ENCODE results near the gene TMEM62.
"Not testable (repeated sequence)": the region's sequence is repeated elsewhere in the genome, so short reads cannot be mapped to it uniquely, and the experiment has no call there.

The TMEM62 gene

DNA sequence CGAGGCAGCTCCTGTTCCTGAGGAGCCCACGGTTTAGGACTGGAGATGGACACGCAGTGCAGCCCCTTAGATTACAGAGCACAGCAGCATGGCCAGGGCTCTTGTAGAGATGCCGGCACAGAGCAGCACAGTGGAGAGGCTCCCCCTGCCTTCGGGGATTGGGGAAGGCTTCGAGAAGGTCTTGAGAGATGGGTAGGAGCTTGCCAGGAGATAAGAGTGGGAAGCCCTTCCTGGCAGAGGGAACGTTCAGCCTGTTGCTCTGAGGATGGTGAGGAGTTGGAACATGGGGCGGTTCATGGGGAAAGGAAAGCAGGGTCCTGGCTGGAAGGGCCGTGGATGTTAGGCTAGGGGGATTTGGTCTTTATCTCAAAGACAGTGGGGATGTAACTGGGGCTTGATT is 77.4 kb downstream of the TMEM62 start:
- no peak for DNase-seq

DNA sequence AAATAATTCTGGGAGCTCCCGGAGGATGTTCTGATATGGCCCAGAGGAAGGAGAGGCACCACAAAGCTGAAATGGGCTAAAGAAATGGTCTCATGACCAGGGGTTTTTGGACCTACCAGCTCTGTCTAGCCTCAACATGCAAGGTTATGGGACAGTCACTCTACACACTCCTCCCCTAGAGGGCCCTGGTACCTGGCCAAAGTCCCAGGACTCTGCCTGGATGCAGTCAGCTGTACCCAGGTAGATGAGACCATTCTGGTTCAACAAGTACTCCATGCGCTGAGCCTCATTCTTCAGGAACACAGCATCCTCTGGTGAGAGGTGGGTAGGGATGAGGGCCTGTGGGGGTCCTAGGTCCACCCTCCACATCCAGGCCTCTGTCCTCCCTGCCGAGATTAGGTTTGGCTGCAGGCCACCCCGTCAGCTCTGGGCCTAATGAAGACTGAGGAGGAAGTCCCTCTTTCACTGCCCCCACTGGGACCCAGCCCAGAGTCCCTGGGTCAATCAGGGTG is 77.9 kb downstream of the TMEM62 start:
- DNase-seq, result no peak

DNA sequence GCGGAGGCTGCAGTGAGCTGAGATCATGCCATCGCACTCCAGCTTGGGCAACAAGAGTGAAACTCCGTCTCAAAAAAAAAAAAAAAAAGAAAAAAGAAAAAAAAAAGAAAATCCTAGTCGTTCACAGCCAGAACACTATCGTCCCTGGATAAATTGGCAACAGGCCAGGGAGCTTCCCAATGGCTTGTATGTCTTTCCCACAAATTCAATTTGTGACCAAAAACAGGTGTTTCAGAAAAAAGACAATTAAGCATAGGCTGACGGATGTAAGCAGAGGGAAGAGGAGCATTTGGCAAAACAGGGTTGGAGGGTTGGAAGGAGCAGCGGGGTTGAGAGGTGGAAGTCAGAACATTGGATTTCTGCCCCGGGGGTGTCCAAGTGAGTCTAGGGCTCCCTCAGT is 78.9 kb downstream of the TMEM62 start:
- DNase-seq, result no peak

DNA sequence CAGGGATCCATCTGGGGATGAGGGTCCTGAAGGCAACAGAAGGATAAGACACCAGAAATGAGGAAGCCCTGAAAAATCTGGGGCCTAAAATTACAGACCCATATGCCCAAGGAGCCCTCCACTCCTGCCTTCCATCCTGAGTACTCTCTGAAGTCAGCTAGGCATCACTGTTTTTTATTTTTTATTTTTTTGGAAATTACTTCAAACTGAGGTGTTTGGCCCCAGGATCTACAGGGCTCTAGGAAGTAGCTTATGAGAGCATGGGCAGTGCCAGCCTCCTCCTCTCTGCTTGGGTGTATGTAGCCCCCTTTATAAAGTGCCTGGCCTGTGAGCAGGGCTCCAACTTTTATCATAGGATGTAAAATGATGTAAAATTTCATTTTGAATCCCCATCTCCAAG is 79.6 kb downstream of the TMEM62 start:
- DNase-seq, result no peak

DNA sequence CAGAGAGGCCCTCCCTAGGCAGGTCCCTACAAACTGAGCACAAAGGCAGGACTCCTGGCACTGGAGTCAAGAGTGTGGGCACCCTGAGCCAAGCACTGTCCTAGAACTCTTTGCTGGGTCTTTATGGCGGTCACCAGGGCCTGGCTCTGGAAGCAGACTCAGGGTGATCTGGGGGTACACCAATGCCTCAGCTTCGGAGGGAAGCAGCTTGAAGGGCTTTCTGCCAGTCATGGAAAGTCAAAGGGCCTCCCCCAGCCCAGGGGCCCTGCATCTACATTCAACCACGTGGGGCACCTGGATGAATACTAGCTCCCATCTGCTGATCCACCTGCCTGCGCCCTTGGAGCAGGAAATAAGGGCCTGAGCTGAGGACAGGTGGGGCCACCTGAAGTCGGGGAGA is 80.1 kb downstream of the TMEM62 start:
- DNase-seq, result no peak

DNA sequence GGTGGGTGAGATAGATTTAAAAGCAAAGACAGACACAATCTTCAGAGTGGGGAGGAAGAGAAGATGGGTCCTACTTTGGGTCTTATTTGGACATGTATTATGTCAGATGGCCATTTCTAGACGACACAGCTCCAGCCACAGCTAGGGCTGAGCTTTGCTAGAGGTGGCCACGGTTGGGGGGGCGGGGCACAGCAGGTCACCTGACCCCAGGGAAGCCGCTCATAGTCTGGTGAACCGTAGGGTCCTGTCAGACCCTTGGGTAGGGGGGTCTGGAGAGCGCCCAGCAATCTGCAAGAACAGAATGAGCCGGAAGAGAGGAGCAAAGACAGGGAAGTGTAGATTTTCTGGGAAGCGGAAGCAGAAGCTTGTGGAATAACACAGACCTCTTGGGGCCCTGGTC is 80.8 kb downstream of the TMEM62 start:
- DNase-seq, result no peak

DNA sequence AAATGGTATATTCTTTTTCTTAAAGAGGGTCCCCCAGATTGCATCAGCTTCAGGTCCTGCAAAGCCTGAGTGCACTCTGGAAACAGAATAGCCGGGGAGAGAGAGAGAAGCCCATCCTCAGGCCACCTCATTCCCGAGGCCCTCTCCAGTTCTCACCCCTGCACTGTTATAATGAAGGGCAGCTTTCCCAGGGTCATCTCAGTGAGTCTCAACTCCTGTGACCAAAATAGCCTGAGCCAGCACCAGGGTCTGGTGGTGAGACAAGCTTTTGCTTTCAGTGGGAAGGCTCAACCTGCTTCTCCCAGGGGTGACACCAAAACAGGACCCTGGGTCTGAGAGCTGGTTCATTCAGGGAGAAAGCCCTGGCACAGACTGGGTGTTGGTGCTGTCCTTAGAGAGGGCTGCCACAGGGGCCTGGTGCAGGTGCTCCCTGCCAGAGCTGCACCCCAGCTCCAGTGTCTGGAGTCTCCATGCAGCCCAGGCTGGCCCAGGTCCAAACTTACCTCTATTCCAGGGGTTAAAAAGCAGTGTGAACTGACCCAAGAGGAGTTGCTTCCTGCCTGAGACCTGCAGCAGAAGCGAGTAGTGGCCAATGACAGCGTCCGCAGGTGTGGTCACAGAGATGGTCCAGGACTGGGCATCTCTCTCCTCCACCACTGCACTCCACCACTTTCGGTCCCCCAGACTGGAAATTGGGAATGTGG is 81.4 kb downstream of the TMEM62 start:
- DNase-seq, result no peak

DNA sequence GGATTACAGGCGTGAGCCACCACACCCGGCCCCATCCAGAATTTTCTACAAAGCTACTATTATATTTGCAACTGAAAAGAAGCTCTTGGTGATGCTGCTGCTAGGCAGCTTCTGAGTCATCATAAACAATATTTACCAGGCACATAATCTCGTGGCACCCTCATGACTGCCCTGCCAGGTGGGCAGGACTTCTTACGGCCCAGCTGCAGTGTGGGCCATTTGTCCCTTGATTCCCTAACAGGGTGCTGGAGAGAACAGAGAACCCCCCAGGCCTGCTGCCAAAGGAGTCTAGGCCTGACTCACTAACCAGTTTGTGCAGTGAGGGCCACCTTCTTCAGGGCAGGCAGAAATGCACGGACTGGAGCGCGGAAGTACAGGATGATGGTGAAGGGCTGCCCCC is 82.6 kb downstream of the TMEM62 start:
- DNase-seq, result no peak

DNA sequence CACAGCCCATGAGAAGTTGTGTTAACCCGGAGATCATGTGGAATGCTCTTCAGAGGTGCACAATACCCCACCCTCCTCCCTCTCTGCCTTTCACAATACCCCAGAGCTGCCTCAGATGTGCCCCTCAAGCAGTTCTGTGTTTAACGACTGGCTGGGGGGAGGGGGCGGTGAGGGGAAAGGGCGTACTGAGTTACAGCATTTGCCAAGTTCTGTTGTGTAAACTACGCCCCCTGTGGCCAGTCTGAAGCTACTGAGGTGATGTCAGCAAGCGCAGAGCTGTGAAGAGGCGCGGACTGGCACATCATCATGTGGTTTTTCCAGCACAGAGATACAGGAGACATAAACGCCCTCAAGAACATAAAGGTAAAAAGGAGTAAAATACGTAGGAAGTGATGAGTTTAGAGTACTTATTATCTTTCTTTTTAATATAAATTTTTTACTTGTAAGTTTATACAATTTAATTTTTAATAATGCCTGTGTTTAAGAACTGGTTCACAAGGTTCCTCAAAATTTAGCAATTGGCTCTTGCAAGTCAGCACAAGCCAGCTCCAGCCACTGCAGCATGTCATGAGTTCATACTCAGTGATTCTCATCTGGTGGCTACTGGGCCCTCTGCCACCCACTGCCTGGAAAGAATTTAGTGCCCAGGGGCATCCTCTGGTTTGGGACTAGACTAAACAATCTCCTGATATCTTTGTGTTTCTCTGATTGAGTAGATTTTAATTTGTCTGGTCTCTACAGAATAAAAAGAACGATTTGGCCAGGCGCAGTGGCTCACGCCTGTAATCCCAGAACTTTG is 85.7 kb downstream of the TMEM62 start:
- peak; percentile 7 to 16 for DNase-seq

DNA sequence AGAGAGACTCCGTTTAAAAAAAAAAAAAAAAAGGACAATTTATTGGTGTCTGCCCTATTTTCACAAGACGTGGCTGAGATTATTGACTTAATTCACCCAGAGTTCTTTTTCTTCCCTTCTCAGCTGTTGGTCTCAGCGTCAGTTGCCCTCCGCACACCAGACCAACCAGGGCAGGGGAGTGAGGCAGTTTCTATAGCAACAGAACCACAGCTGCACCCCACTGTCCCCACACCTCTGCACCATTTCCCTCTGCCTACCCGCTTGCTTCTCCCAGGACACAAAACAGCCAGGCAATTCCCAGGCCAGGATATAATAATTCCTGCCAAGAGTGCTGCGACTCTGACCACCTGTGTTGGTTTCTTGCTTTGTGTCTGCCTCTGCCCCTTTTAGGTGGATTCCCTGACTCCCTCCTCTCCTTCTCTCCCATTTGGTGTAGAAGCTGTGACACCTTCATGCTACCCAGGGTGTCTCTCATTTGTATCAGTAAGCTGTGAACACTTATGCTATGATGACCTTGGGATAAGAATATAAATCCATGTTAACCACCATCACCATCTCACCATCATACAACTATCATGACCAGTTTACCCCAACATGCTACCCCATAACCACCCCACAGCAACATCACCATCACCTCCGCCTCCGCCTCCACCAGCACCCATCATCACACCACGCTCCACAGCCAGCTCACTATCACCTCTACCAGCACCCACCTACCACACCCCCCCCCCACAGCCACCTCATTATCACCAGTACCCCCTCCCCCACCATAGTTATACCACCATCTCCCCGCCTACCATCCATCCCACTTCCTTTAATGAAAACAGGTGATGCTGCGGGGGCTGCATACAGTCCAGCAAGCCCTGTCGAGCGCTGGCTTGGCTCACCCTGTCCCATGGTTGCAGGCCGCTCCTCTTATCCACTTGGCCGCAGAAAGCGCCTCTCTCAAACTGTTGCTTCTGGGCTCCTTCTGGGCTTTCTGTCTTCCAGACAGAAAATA is 86.8 kb downstream of the TMEM62 start:
- DNase-seq, result no peak

DNA sequence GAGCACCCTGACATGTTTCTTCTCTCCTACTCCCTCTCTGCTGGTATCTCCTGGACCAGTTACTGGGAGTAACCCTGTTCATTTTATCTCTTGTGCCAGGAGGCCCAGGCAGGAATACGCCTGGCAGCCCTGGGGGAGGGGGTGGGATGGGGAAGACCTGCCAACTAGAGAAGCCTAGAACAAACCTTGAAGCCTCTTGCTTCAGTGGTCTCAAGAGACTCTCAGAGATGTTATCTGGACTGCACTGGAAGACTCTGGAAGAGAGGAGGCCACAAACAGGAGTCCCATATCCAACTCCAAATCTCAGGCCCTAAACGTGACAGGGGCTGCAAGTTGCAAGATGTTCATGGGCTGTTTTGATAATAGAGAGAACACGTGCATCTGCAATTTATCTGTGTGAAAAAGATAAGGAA is 87.6 kb downstream of the TMEM62 start, which contains the start of gene EPB42:
Gene EPB42 (minus strand): TSS at position 28 of the 413 bp plus-strand sequence. CDS start 193 bp downstream, outside the sequence.
- DNase-seq, result no peak

DNA sequence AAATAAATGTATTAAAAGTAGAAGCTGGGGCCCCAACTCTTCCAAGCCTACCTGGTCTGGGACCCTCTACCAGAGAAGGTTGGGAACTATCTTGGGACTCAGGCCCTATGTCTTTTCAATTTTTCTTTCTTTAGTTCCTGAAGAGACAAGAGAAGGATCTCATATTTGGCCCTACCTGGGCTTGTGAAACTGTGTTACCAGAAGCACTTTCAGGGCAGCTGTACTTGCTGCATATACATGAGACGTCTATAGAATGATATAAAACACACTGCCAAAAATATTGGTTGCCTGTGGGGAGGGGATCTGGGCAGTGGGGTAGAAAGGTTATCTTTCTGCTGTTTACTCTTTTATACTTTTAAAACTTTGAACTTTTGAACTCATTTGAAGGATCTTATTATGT is 88.0 kb downstream of the TMEM62 start:
- DNase-seq, result no peak

DNA sequence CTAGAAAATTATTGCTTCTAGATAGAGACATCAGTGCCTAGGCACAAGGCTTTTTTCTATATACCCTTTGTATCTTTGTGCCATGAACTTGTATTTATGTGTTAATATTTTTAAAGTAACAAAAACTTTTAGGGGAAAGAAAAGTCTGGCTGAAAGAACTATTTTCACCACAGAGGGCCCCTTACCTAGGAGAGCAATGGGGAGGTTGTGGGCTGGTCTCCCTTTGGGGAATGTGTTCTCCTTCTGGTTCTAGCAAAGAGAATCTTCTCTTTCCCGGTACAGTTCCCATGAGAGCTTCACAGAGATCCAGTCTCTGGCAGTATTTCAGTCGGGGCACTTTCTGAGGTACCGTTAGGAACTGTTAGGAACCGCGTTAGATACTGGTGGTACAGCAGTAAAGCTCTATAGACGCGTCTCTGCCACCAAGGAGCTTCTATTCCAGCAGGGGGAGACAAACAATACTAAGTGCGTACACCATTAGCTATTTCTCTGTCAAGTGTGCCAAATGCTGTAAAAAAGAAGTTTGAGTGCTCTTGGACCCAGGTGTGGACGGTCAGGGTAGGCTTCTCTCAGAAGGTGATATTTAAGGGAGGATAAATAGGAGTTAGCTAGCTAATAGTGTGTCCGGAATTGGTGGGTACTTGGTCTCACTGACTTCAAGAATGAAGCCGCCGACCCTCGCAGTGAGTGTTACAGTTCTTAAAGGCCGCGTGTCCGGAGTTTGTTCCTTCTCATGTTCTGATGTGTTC is 92.0 kb downstream of the TMEM62 start:
- DNase-seq, result peak; percentile 46 to 83

DNA sequence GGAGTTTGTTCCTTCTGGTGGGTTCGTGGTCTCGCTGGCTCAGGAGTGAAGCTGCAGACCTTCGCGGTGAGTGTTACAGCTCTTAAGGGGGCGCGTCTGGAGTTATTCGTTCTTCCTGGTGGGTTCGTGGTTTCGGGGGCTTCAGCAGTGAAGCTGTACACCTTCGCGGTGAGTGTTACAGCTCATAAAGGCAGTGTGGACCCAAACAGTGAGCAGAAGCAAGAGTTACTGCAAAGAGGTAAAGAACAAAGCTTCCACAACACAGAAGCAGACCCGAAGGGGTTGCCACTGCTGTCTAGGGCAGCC is 92.5 kb downstream of the TMEM62 start:
- DNase-seq, result not testable (repeated sequence)

DNA sequence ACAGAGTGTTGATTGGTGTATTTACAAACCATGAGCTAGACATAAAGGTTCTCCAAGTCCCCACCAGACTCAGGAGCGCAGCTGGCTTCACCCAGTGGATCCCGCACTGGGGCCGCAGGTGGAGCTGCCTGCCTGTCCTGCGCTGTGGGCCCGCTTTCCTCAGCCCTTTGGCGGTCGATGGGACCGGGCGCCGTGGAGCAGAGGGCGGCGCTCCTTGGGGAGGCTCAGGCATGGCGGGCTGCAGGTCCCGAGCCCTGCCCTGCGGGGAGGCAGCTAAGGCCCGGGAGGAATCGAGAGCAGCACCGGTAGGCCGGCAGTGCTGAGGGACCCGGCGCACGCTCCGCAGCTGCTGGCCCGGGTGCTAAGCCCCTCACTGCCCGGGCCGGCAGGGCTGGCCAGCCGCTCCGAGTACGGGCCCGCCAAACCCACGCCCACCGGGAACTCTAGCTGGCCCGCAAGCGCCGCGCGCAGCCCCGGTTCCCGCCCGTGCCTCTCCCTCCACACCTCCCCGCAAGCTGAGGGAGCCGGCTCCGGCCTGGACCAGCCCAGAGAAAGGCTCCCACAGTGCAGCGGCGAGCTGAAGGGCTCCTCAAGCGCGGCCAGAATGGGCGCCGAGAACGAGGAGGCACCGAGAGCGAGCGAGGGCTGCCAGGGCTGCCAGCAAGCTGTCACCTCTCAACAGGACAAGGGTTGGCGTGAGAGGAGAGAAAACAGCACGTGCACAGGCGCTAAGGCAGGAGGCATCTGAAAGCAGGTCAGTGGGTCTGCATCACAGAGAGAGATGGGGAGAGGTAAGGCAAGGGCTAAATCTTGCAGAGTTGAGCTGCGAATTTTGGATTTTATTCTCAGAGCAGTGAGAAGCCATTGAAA is 93.3 kb downstream of the TMEM62 start:
- DNase-seq, result no peak

DNA sequence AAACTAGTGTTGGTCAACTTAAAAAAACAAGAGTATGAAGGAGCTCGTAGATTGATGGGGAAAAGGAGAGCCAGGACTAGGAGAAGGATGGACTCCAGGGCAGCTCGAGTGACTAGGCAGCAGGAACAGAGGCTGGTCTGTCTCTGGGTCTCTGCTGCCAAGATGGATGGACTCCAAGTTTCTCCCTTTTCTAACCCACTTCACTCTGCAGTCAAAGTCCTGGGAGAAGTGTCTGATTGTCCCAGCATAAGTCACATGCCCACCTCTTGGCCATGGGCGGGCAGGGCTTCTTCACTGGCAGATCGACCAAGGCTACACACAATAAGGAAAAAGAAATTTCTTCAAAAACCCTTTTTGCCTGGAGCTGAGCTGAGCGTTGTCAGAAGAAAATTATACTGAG is 96.6 kb downstream of the TMEM62 start:
- DNase-seq, result no peak

DNA sequence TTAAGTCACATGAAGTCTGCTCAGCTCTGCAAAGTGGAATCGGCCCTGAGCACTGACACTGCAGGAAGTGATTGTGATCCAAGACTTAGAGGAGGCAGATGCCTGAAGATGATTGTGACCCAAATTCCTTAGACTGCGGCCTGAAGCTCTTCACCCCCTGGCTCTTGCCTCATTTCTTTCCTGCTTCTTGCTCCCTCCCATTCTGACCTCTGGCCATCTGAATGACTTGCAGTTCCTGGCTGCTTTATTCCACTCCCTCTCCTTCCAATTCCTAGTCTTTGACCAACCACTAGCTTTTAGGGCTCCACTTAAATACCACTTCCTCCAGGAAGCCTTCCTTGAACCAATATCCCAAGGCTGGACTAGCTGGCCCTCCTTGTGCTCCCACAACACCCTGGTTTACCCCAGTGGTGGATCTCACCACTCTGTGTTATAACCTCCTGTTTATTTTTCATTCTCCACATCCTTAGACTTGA is 97.3 kb downstream of the TMEM62 start:
- DNase-seq, result no peak

DNA sequence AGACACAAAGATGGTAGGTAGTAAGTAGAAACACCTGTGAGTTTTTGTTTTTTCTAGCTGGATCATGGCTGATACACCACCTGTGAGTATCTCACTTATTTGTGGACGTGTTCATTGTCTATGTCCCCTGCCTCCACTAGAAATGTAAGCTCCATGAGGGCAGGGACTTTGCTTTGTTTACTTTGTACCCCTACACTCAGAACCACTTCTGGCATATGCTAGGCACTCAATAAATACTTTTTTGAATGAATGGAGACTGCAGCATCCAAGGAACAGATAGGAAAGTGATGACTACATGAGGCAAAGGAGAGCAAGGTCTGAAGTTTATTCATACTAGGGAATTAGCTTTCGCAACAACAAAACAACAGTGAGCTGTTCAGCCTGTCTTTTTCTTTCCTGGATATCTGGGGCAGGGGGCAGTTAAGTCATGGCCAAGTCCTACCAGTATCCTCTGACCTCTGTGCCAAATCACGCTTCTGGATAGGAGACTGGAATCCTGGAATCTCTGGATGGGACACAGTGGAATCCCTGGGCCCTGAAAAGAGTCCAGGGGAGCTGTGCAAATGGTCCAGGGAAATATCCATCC is 99.0 kb downstream of the TMEM62 start:
- DNase-seq, result no peak
